HepG2 (cell line): ENCODE data around the gene PHRF1. TPM values are rescaled to one million over a fixed set of nuclear protein-coding genes. Genes with fewer than 3 reads are reported as not detected.

Source experiments
- GABPB1 ChIP-seq: IDR thresholded peaks from 2 replicates; pipeline ENCODE4 v1.6.1; 2016; ENCODE audit warnings: mild to moderate bottlenecking, missing genetic modification reagents, moderate library complexity, missing compliant biosample characterization
- HOXA5 ChIP-seq: sonication (generic); formaldehyde crosslinking; IDR thresholded peaks from 2 replicates; pipeline ENCODE4 v1.4.0; 2020; ENCODE audit warnings: missing genetic modification reagents
- KLF13 ChIP-seq: sonication (generic); formaldehyde crosslinking; IDR thresholded peaks from 2 replicates; pipeline ENCODE4 v1.4.0; 2020; ENCODE audit warnings: mild to moderate bottlenecking, missing genetic modification reagents
- MAFG ChIP-seq: sonication (generic); formaldehyde crosslinking; IDR thresholded peaks from 2 replicates; pipeline ENCODE4 v1.5.1; 2020; ENCODE audit warnings: mild to moderate bottlenecking, missing genetic modification reagents
- NCOA5 ChIP-seq: sonication (generic); formaldehyde crosslinking; IDR thresholded peaks from 2 replicates; pipeline ENCODE4 v1.4.0; 2020; ENCODE audit warnings: missing genetic modification reagents
- RFXAP ChIP-seq: sonication (generic); formaldehyde crosslinking; IDR thresholded peaks from 2 replicates; pipeline ENCODE4 v1.4.0; 2020; ENCODE audit warnings: missing genetic modification reagents, borderline replicate concordance
- ZHX1 ChIP-seq: sonication (generic); formaldehyde crosslinking; IDR thresholded peaks from 2 replicates; pipeline ENCODE4 v1.8.1; 2022; ENCODE audit warnings: low read depth, mild to moderate bottlenecking, missing genetic modification reagents
- ZNF124 ChIP-seq: sonication (generic); formaldehyde crosslinking; IDR thresholded peaks from 2 replicates; pipeline ENCODE4 v1.4.0; 2020; ENCODE audit warnings: missing genetic modification reagents
- ZNF558 ChIP-seq: sonication (generic); formaldehyde crosslinking; IDR thresholded peaks from 2 replicates; pipeline ENCODE4 v1.9.0; 2022; ENCODE audit warnings: mild to moderate bottlenecking, missing genetic modification reagents, borderline replicate concordance
- ZNF800 ChIP-seq: sonication (generic); formaldehyde crosslinking; IDR thresholded peaks from 2 replicates; pipeline ENCODE4 v1.4.0; 2020; ENCODE audit warnings: missing genetic modification reagents
- polyA plus RNA-seq, 8 experiments: library from polyadenylated mRNA; depleted of rRNA in 3 of 8; stranded (reverse) in 7 of 8; unstranded in 1 of 8; fragments of >200 nt; fragmentation: Illumina TruSeq in 4 of 8; extraction: Trizol in 4 of 8; gene quantifications; 2 replicates each; pipeline versions ENCODE4 v1.2.1 to v1.2.3, GENCODE V29; 2011 to 2016; ENCODE audit warnings: low read depth in 4 of 8, missing spikeins in 1 of 8, mixed read lengths in 1 of 8; ENCODE audit not compliant: insufficient read depth in 1 of 8
- total RNA-seq, 5 experiments: library from RNA; depleted of rRNA; stranded (reverse); fragments of >200 nt; fragmentation: Illumina TruSeq; extraction: Trizol; gene quantifications; 2 replicates each; pipeline ENCODE4 v1.2.3, GENCODE V29; 2016; ENCODE audit warnings: low read depth in 1 of 5
- TF ChIP-seq, protein P1 (sequence below): sonication (generic); formaldehyde crosslinking; conservative IDR thresholded peaks from 2 replicates; pipeline ENCODE4 v1.5.0; 2020; ENCODE audit warnings: missing genetic modification reagents
- TF ChIP-seq, protein P2 (sequence below), 2 experiments: sonication (generic) in 1 of 2; formaldehyde crosslinking in 1 of 2; IDR thresholded peaks; 2 replicates each; pipeline versions ENCODE4 v1.5.1 to v1.6.1; 2011 to 2020; ENCODE audit warnings: borderline replicate concordance in 1 of 2, low read depth in 1 of 2, low read length in 1 of 2, mild to moderate bottlenecking in 1 of 2, missing genetic modification reagents in 1 of 2, moderate library complexity in 1 of 2

The PHRF1 gene
- total and polyA plus RNA-seq, 2 of the 13 experiments (the other 11 are each of a cell fraction or from before 2014, with no cell fraction given): 8.2 to 16.7 TPM

- TF ChIP-seq ZNF800 (CRISPR knock-in tag) (no peak), KLF13 (no peak), HOXA5 (CRISPR knock-in tag) (no peak), ZNF124 (no peak), ZNF558 (CRISPR knock-in tag) (no peak), MAFG (CRISPR knock-in tag) (no peak), RFXAP (no peak), ZHX1 (CRISPR knock-in tag) (no peak), GABPB1 (CRISPR knock-in tag) (no peak; the same call in 1 of the 2 replicates), NCOA5 (CRISPR knock-in tag) (no peak)
- TF ChIP-seq, protein P1, sequence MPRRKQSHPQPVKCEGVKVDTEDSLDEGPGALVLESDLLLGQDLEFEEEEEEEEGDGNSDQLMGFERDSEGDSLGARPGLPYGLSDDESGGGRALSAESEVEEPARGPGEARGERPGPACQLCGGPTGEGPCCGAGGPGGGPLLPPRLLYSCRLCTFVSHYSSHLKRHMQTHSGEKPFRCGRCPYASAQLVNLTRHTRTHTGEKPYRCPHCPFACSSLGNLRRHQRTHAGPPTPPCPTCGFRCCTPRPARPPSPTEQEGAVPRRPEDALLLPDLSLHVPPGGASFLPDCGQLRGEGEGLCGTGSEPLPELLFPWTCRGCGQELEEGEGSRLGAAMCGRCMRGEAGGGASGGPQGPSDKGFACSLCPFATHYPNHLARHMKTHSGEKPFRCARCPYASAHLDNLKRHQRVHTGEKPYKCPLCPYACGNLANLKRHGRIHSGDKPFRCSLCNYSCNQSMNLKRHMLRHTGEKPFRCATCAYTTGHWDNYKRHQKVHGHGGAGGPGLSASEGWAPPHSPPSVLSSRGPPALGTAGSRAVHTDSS (CRISPR knock-in tag): no peak
- TF ChIP-seq, protein P2, sequence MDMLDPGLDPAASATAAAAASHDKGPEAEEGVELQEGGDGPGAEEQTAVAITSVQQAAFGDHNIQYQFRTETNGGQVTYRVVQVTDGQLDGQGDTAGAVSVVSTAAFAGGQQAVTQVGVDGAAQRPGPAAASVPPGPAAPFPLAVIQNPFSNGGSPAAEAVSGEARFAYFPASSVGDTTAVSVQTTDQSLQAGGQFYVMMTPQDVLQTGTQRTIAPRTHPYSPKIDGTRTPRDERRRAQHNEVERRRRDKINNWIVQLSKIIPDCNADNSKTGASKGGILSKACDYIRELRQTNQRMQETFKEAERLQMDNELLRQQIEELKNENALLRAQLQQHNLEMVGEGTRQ (IDR thresholded peaks at IDR 0.05; ENCODE audit: low read depth, low read length): no peak
- TF ChIP-seq, protein P2 (CRISPR knock-in tag; IDR thresholded peaks at IDR 0.05; ENCODE audit: borderline replicate concordance): no peak
These were observed 19.5 kb upstream of the PHRF1 start (continued) for GRCh38 chr11:556662-557256.
